Cerebellar nuclear complex (tissue), 1 donor: Measurements from ENCODE around the gene GPR137C.
A peak's percentile ranks its signal among the peaks of the same experiment; 100 is the strongest.
"Not testable (repeated sequence)": the region's sequence is repeated elsewhere in the genome, so short reads cannot be mapped to it uniquely, and the experiment has no call there.

ENCODE experiments used
- DNase-seq, 2 experiments: peaks; one replicate each; lab custom pipeline; 2025; lab: John Stamatoyannopoulos, UW

Gene GPR137C

DNA sequence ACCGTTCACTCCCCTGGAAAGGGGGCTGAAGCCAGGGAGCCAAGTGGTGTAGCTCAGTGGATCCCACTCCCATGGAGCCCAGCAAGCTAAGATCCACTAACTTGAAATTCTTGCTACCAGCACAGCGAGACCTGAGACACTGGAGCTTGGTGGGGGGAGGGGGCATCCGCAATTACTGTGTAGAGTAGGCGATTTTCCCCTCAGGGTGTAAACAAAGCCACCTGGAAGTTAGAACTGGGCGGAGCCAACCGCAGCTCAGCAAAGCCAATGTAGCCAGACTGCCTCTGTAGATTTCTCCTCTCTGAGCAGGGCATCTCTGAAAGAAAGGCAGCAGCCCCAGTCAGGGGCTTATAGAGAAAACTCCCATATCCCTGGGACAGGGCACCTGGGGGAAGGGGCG, 15.8 kb downstream of the GPR137C start:
- DNase-seq: not testable (repeated sequence)

GRCh38 chr14:52575858-52576257, 23.2 kb downstream of the GPR137C start:
- no peak for DNase-seq

DNA sequence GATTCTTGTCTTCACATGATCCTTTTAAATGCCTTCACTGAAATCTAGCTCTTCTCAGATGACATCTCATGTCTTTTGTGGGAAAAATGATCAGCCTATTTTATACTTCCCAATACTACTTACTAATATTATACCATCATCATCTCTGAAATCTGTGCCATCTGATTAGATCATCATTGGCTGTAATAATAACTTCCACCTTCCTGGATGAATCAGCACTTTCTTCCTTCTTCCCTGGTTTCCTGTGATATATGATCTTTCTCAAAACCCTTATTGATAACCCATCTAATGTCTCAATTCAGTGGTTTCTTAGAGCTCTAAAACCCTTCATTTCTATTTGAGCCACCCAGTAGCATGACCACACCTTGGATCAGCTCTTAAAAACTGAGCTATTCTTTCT, 30.9 kb downstream of the GPR137C start:
- DNase-seq: no peak

GRCh38 chr14:52589646-52590045, 37.0 kb downstream of the GPR137C start:
- no peak for DNase-seq

- DNase-seq: no peak
Measured at GRCh38 chr14:52590318-52590717, 37.7 kb downstream of the GPR137C start.

- DNase-seq: no peak
Measured at GRCh38 chr14:52596320-52596719, 43.7 kb downstream of the GPR137C start.

DNA sequence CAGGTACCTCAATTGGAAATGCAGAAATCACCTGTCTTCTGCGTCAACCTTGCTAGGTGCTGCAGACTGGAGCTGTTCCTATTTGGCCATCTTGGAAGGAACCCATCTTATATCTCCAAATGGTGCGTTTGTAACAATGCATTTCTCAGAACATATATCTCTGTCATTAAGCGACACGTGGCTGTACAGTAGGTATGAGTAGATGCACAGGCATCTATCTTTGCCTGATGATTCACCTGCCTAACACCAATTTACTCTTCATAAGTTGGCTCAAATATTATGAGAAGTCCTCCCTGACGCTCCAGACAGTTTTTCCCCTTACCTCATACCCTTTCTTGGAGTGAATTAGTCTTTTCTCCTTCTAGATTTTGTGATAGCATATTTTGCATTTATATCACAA, 44.2 kb downstream of the GPR137C start:
- no peak for DNase-seq

- DNase-seq: no peak
Measured at GRCh38 chr14:52598568-52598967, 45.9 kb downstream of the GPR137C start.

GRCh38 chr14:52599974-52600373, 47.3 kb downstream of the GPR137C start:
- DNase-seq: no peak

DNA sequence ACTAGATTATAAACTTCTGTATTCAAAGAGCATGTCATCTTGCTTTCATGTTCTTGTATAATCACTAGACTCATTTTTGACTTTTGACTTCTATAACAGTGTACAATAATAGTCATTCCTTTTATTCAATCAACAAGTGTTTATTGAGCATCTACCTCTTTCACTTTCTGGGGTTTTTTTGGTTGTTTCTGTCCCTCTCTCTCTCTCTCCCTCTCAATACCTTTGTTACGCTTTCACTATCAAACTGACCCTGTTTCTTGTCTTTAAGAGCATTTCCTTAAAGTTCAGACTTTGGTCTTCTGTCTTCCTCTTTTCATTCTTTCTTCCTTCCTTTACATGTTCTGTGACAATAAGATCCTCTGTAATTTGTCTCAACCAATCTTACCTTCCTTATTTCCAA, 49.5 kb downstream of the GPR137C start:
- no peak for DNase-seq

- peak in 1 of 2 experiments; percentile 13 for DNase-seq
Measured at GRCh38 chr14:52607061-52607460, 54.4 kb downstream of the GPR137C start.

GRCh38 chr14:52609445-52610044, 56.9 kb downstream of the GPR137C start:
- no peak for DNase-seq

DNA sequence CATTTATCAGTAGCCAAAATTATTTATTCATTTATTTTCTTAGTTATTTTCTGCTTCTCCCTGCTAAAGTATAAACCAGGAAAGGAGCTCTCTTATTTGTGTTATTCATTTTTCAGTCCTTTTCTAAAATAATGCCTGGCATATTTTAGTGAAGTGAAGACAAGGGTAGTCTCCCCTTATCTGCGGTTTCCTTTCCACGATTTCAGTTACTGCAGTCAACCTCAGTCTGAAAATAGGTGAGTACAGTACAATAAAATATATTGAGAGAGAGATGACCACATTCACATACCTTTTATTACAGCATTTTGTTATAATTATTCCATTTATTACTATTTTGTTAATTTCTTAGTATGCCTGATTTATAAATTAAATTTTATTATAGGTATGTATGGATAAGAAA, 57.6 kb downstream of the GPR137C start:
- no peak for DNase-seq

GRCh38 chr14:52618602-52619001, 66.0 kb downstream of the GPR137C start:
- DNase-seq: no peak

GRCh38 chr14:52619687-52620086, 67.1 kb downstream of the GPR137C start:
- DNase-seq: no peak

- DNase-seq: no peak
Measured at GRCh38 chr14:52640137-52640536, 87.5 kb downstream of the GPR137C start.

- no peak for DNase-seq
Measured at GRCh38 chr14:52641745-52642144, 89.1 kb downstream of the GPR137C start.

DNA sequence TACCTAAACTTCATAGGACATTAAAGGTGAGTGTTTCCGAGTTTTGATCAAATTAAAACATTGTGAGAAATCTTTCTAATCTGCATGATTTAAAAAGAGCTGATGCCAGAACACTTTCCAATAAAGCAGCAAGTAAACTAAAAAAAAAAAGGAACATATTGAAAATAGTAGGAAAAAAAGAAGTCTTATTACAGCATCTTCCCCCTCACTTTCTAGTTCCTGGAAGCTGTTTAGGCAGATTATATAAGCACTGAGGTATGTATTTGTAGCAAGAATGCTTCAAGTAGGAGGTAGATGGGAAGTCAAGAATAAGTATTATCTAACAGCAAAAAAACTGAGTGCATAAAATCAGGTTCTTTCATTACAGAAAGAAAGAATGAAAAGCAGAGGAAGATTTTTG, 96.9 kb downstream of the GPR137C start:
- no peak for DNase-seq

GRCh38 chr14:52650774-52651173, 98.1 kb downstream of the GPR137C start:
- DNase-seq: no peak

DNA sequence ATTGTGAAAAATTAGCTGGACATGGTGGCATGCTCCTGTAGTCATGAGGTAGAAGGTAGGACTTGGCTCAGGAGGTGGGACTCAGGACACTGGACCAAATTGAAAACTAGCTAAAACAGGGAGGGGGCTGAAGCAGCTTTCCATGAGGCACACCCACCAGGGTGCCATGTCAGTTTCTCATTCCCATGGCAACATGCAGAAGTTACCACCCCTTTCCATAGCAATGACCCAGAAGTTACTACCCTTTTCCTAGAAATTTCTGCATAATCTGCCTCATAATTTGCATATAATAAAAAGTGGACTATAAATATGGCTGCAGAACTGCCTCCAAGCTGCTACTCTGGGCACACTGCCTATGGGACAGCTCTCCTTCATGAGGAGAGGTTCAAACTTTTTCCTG, 104.3 kb downstream of the GPR137C start:
- no peak for DNase-seq

DNA sequence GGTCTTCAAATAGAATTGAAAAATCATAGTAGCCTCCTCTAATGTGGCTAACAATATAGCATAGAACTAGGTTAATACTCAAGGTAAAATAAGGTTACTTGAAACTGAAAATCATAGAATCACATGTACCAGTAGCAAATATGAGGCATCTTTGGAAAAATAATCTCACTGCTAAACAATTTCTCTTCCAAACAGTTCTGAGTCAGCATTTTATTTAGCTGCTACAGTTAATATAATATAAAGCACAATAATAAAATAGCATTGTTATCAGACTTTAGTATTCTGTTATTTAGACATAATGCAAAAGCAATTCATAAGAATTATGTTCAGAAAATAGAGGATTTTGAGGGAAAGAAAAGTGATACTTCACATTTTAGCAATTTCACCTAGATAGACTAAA, 107.7 kb downstream of the GPR137C start:
- DNase-seq: no peak

- DNase-seq: no peak
Measured at GRCh38 chr14:52660832-52661231, 108.2 kb downstream of the GPR137C start.

GRCh38 chr14:52661314-52661713, 108.7 kb downstream of the GPR137C start:
- no peak for DNase-seq

GRCh38 chr14:52663850-52664249, 111.2 kb downstream of the GPR137C start:
- no peak for DNase-seq

GRCh38 chr14:52678591-52678990, 126.0 kb downstream of the GPR137C start:
- DNase-seq: no peak
